AG09309 (cell line): ENCODE data around the gene ATPAF2.
"Not testable (repeated sequence)": the region's sequence is repeated elsewhere in the genome, so short reads cannot be mapped to it uniquely, and the experiment has no call there.

Experiments
- DNase-seq: peaks from one replicate; pipeline ENCODE4 v3.0.0-alpha.2; 2010; ENCODE audit warnings: low read depth
- H3K4me3 ChIP-seq: 2 replicates; pipeline ENCODE4 v1.5.1; 2011; ENCODE audit warnings: mild to moderate bottlenecking, low read depth, low read length, moderate library complexity; ENCODE audit not compliant: control insufficient read depth
- CTCF ChIP-seq: IDR thresholded peaks from 2 replicates; pipeline ENCODE4 v1.5.1; 2011; ENCODE audit warnings: mild to moderate bottlenecking, low read depth, low read length, inconsistent platforms; ENCODE audit not compliant: insufficient read depth, control insufficient read depth; ENCODE audit errors: missing control alignments

Gene ATPAF2

GRCh38 chr17:17999364-18000029 lies 39.5 kb downstream of the ATPAF2 start:
- H3K4me3 ChIP-seq, result no peak overlapping the region
- TF ChIP-seq CTCF, result no peak
- no peak for DNase-seq

GRCh38 chr17:17998934-17999333 lies 40.0 kb downstream of the ATPAF2 start:
- no peak overlapping the region for H3K4me3 ChIP-seq
- TF ChIP-seq CTCF, result no peak
- no peak for DNase-seq

- not testable (repeated sequence) for H3K4me3 ChIP-seq, DNase-seq
Measured at GRCh38 chr17:17995887-17996286, 43.1 kb downstream of the ATPAF2 start.

GRCh38 chr17:17994271-17995069 lies 44.5 kb downstream of the ATPAF2 start:
- no peak overlapping the region for H3K4me3 ChIP-seq
- DNase-seq, result no peak
- TF ChIP-seq CTCF, result peak; percentile 37

- no peak for DNase-seq
- H3K4me3 ChIP-seq, result no peak overlapping the region
- no peak for TF ChIP-seq CTCF
Measured at GRCh38 chr17:17993852-17994251, 45.1 kb downstream of the ATPAF2 start.

- no peak for DNase-seq
- no peak for TF ChIP-seq CTCF
- H3K4me3 ChIP-seq, result no peak overlapping the region
Measured at GRCh38 chr17:17993366-17993765, 45.6 kb downstream of the ATPAF2 start.

GRCh38 chr17:17990282-17990681 lies 48.7 kb downstream of the ATPAF2 start:
- TF ChIP-seq CTCF, result no peak
- no peak for DNase-seq

More at GRCh38 chr17:17990282-17990681, 48.7 kb downstream of the ATPAF2 start:
- no peak overlapping the region for H3K4me3 ChIP-seq
